22Rv1 (cell line): ENCODE results near the gene SH2D5.

Experiments used
- H3K27ac ChIP-seq: fragments of 450-650 bp; 2 replicates; pipeline ENCODE4 v1.5.1; 2017
- ZFX ChIP-seq: fragments of 450-650 bp; IDR thresholded peaks from 2 replicates; pipeline ENCODE4 v1.6.1; 2017; ENCODE audit warnings: antibody characterized with exemption, borderline replicate concordance
- TF ChIP-seq, protein P1 (sequence below): fragments of 450-650 bp; IDR thresholded peaks from 2 replicates; pipeline ENCODE4 v1.5.1; 2017; ENCODE audit warnings: mild to moderate bottlenecking

The SH2D5 gene

DNA sequence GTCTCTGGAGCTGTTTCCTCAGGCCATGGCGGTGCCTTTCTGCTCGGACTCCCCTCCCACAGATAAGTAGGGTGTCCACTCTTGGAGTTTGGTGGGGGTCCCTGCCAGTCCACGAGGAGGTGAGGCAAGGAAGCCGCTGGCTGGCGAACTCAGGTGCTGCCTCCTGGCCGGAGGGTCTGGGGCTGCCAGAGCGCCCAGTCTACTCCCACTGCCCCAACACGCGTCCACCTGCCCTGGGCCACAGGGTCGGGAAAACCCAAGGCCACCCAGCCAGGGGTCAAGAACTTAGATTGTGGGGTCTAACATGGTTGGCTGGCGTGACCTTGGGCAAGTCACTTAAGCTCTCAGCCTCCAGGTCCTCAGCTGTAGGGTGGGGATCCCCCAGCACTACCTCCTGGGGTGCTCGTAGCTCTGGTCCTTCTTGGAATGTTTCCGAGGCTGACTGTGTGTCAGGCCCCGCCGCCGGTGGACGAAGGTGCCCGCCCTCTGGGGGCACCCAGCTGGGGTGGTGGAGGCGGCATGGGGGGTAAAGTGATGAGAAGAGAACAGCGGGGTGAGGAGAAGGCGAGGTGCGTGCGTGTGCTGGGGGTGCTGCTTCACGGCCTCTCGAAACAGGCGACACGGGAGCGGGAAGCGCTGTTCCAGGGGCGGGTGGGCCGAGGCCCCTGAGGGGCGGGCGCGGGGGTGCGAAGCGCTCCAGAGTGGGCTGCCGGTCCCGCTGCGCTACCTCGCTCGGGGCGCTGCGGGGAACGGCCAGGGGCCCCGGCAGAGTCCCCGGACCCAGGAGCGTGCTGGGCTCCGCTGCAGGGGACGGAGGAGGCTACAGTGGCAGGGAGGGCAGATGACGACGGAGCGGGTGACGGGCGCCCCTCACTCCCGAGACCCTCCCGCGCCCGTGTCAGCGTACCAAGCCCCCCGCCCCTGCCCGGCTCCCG, 1.2 kb downstream of the SH2D5 start:
- no peak for TF ChIP-seq ZFX
- TF ChIP-seq, protein P1, sequence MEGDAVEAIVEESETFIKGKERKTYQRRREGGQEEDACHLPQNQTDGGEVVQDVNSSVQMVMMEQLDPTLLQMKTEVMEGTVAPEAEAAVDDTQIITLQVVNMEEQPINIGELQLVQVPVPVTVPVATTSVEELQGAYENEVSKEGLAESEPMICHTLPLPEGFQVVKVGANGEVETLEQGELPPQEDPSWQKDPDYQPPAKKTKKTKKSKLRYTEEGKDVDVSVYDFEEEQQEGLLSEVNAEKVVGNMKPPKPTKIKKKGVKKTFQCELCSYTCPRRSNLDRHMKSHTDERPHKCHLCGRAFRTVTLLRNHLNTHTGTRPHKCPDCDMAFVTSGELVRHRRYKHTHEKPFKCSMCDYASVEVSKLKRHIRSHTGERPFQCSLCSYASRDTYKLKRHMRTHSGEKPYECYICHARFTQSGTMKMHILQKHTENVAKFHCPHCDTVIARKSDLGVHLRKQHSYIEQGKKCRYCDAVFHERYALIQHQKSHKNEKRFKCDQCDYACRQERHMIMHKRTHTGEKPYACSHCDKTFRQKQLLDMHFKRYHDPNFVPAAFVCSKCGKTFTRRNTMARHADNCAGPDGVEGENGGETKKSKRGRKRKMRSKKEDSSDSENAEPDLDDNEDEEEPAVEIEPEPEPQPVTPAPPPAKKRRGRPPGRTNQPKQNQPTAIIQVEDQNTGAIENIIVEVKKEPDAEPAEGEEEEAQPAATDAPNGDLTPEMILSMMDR, result no peak
- H3K27ac ChIP-seq, result no peak overlapping the region

DNA sequence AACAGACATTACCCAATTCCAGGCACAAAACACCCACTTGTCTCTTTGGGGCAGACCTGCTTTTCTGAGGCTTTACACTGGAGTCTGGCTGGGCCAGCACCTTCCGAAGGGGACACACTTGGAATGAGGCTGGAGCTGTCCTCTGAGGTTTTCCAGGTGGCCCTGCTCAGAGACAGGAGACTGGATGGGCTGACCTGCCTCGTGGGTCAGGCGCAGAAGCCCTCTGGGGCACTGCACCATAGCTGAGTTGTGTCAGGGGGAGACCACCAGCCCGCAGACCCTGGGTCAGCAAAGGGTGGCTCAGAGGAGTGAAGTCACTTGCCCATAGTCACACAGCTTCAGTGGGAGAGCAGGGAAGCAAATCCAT, 1.8 kb downstream of the SH2D5 start:
- no peak overlapping the region for H3K27ac ChIP-seq
- TF ChIP-seq, protein P1, result no peak
- no peak for TF ChIP-seq ZFX

DNA sequence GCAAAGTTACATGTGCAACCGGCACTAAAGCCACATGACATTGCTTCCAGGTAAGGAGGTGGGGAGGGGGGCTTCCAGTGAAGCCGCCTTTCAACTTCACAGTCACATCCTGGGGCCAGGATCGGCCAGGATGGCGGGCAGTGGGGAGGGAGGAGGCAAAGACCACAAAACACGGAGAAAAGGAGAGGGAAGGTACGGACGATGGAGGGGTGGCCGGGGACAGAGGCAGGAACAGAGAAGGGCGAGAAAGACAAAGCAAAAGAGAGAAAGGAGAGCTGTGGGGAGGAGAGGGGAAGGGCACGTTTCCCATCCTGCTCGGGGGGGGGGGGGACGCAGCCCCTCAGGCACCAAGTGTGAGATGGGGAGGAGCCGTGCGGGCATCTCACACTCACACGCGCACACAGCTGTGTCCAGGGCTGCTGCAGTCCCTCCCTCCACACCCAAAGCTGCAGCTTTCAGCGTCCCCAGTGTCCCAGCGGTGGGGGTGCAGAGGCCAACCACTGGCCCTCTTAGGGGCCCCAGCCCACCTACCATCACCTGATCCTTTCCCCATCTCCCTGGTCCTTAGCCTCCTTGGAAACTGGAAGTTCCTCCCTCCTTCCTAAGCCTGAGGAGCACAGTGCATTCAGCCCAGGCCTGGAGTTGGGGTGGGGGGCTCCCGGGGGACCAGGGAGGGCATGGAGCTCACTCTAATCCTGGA, 2.4 kb downstream of the SH2D5 start:
- no peak for TF ChIP-seq ZFX
- TF ChIP-seq, protein P1, result no peak
- H3K27ac ChIP-seq, result no peak overlapping the region

DNA sequence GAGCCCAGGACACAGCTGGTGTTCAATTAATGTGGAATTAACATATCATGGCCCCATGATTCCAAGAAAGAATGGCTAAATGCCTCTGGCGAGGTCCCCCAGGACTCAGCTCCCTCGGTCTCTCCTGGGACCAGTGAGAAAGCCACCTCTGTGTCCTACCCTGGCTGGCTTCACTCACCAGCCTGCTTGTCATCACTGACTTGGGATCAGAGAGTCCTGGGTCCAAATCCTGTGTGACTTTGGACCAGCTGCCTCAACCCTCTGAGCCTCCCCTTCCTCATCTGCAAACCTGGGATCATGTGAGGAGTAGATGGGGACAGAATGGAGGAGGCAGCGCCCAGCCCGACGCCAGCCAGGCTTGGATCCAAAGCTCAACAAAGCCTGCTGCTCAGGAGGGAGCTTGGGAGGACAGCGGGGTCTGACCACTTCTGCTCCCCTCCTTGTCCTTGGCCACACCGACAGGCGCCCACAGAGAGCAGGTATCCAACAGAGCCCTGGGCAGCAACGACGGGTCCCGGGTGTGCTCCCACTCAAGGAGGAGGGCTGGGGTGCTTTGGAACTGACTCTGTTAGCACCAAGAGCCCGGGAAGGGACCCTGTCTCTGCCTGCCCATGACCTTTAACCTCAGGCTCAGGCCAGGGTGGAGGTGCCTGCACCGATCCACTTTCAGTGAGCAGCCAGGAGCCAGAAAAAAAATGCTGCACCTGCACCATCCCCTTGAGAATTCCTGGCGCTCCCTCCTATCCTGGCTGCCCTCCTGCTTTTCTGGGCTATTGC, 3.2 kb downstream of the SH2D5 start:
- TF ChIP-seq, protein P1, result no peak
- no peak for TF ChIP-seq ZFX
- H3K27ac ChIP-seq, result no peak overlapping the region

DNA sequence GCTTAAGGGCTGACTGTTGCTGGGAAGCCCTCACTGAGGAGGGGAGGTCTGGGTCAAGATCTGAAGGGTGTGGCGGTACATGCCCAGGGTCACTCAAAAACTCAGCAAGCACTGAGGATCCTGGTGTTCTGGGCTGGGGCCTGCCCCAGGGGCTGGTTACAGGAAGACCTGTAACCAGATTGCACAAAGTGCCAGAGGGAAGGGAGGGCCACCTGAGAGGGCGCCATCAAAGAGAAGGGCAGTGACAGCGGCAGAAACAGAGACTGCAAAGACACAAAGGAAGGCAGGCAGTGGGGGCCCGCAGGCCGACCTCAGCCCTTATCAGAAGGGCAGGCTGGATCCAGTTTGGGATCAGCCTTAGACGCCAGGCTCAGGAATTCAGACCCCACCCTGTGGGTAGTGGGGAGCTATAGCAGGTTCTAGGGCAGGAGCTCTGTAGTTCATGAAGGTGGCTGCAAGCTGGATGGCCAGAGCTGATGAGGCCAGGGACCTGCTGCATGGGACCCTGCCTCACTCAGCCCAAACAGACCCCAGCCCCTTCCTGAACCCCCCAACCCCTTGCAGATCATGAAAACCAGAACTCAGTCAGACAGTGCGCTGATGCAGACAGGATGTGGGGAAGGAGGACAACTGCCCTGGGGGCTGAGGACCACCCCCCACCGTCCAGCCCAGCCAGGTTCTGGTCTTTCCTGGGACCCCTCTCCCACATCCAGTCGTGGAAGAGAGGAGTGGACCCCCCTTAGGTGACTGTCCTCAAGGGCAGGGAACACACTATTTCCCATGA, 3.9 kb downstream of the SH2D5 start:
- TF ChIP-seq, protein P1, result no peak; the same call in 1 of the 2 replicates
- TF ChIP-seq ZFX, result no peak
- H3K27ac ChIP-seq, result no peak overlapping the region

DNA sequence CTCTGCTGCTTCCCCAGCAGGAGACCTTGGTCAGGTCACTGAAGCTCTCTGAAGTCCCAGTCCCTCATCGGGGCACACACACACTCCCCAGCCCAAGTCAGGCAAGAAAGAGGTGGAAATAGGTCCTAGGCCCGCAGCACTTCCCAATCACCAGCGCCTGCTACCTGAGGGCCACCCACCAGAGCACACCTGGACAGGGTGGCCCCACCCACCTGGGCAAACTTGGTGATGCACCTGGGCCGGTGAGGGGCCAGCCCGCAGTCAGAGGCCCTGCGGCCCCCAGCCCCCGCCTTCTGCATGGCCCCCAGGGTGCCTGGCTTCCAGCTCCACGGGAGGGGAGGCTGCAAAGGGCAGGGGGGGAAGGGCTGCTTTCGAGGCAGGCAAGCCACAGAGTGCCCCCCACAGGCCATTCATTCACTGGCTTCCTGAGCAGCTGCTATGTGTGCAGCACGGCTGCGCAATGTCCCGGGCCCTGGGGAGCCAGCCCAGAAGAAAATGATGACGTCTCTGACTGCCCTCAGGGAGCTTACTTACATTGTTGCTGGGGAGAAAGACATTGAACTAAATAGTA, 4.7 kb downstream of the SH2D5 start:
- no peak for TF ChIP-seq ZFX
- TF ChIP-seq, protein P1, result peak; percentile 12; the same call in 1 of the 2 replicates
- no peak overlapping the region for H3K27ac ChIP-seq
